ENCODE measurements around the gene CNKSR3.

- TF ChIP-seq CTCF (conservative IDR thresholded peaks at IDR 0.05; ENCODE audit: low read depth, low read length): no peak
- no peak for TF ChIP-seq EZH2 (IDR thresholded peaks at IDR 0.05; ENCODE audit: borderline replicate concordance, low read depth, low read length, poor library complexity, severe bottlenecking)
Observed at GRCh38 chr6:154457046-154457713, 53.3 kb downstream of the CNKSR3 start.
